T follicular helper cell (primary cell): Measurements from ENCODE around the gene C19orf25.
"Not testable (repeated sequence)": the region's sequence is repeated elsewhere in the genome, so short reads cannot be mapped to it uniquely, and the experiment has no call there.

Source experiments
- DNase-seq: peaks from one replicate; pipeline ENCODE4 v3.0.0-alpha.2; 2020; ENCODE audit warnings: low read depth

The C19orf25 gene

DNA sequence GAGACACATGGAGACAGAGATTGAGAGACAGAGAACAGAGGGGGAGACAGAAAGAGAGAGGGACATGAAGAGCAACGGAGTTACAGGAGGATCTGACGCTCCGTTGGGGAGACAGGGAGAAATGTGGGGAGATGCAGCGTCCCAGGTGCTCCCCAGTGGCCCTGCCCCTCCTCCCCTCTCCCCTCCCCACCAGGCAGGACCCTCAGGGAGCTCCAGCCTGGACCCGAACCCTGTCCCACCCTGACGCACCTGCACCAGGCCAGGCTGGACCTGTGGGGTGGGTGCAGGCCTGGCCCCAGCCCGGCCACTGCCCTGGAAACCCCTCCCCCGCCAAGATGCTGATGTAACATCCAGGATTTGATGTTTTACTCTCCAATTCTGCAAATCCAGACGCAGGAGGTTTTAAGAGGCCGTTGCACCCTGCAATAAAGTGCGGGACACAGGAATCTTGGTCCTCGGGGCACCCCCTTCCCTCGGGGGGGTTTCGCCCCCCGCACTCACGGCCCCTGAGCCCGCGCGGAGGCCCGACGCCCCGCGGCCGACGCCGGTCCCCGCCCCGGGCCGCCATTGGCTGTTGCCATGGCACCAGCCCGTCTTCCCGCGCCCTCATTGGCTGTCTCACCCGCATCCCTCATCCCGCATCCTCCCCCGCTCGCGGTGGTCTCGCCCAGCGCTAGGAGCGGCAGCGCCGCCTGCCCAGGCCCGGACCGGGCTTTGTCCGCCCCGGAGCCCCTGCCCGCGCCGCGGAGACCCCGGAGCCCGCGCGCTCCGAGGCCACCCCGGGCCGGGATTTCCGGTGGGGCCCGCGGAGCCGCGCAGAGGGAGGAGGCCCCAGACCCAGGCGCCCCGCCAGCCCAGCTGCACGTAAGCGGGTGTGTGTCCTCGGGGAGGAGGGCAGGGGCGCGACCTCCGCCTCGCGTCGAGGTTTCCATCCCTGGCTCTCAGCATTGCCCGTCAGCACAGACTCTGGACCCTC is 29.3 kb downstream of the C19orf25 start, which contains the start of gene APC2:
APC2 (plus strand) TSS at position 655 of the 976 bp plus-strand sequence. CDS start 2,881 bp downstream, outside the sequence.
- DNase-seq = no peak

DNA sequence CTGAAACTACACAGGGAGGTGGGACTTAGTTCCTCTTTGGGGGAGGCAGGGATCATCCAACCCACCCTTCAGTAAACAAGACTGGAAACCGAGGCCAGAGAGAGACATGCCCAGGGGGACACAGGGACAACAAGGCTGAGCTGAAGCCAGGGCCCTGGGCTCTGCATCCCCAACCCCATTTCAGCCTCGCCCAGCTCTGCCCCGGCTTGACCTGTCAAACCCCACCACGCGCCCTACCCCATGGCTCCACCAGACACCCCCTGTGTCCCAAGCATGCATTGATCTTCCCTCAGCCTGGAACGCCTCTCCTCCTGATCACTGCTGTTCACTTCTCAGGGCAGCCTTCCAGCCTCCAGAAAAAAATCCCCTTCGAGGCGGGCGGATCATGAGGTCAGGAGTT is 31.1 kb downstream of the C19orf25 start:
- DNase-seq = no peak

DNA sequence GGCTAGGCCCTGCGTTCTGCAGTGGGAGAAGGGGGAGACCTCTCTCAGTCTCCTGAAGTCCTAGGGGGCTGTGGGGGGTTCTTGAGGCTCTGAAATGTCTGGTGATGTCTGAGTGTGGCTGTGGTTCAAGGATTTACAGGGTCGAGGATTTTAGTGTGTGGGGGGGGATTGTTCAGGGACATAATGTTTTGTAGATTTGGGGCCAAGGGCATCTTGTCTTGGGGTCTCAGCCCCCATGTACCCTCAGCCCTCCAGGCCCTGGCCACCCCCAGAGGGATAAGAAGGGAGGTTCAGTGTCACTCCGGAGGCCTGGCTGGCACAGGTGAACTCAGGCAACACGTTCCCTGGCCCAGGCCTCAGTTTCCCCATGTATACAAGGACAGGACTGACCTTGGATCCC is 31.5 kb downstream of the C19orf25 start:
- DNase-seq = no peak

DNA sequence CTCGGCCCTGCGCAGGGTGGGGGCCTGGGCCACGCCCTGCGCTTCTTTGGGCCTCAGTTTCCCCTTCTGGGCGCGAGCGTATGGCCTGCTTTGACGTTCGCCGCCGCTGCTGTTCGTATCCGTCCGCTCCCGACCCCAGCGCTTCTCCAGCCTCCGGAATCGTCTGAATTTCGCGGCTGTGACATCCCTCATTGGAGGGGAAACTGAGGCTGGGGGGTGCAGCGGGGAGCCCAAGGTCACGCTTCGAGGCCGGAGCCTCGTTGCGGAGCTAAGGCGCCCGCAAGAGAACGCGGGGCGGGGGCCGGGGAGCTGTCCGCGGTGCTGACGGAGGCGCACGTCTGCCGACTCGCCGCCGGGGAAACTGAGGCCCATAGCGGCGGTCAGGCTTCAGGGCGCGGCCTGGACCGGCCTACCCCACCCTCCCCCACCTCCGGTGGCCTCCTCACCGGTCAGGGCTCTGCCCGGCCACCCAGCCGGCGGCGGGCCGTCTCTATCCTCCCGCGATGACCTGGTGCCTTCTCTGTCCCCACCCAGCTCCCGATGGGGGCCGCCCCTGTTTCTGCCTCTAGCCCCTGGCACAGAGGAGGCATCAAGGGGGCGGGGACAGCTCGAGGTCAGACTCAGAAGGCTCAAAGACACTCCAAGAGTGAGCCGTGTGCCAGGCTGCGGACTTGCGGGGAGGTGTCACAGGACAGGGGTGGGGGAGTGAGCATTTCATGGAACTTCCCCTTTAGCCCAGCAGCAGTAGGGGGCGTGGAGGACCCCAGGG is 32.1 kb downstream of the C19orf25 start:
- DNase-seq = no peak

DNA sequence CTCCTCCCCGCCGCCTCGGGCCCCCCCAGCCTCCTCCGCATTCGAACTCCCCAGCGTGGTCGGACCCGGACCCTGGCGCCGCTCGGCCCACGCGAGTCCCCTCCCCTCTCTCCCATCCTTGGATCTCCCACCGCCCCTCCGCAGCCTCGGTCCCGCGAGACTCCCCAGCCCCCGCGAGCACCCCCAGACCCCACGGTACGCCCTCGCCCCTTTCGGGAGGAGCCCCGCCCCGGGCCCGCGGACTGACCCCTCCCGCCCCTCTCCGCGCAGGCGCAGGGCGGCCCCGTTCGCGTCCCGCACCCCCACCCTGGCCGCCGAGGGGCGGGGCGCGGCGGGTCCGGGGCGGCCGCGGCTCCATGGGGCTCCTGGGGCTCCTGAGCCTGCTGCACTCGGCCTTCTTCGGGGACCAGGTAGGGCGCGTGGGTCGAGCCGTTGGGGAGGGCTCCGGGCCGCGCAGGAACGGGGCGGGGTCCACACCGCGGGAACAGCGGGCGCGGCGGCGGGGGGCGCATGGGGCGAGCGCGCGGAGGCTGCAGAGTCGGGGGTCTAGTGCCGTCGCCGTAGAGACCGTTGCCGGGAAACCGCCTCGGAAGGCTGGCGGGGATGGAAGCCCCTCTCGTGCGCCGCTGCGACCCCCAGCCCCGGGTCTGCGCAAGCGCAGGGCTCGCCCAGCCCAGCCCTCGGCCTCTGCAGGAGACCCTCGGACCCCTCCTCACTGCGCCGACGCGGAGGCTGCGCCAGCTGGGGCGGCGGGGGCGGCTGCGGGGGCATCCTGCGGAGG is 32.9 kb downstream of the C19orf25 start:
- DNase-seq = no peak

DNA sequence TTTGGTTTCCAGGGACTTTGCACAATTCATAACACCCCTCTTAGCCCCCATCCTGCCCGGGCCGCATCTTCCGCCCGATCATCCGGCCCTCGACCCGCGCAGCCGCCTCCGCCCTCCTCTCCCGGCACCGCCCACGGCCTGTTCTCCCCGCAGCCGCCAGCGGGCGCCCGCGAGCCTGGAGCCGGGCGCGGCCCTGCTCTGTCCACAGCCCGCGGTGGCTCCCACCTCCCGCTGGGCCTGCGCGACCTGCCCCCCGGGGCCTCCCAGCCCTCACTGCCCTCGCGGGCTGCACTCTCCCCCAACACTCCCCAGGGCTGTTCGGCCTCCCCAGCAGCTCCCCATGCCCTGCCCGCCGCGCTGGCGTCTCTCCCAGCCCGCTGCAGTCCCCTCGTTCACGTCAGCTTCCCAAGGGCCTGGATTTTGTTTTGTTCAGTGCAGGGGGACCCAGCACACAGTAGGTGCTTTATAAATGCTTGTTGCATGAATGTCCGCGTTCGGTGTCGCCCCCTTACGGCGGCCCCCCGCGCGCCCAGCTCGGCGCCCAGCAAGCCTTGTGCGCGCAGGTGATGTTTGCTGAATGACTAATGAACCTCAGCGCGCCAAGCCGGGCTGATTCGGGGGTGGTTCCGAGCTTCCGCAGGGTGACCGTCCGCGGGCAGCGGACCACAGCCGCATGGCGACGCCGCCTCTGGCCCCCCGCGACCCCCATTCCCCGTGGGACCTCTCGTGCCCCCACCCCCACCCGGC is 33.7 kb downstream of the C19orf25 start:
- DNase-seq = peak; percentile 55

DNA sequence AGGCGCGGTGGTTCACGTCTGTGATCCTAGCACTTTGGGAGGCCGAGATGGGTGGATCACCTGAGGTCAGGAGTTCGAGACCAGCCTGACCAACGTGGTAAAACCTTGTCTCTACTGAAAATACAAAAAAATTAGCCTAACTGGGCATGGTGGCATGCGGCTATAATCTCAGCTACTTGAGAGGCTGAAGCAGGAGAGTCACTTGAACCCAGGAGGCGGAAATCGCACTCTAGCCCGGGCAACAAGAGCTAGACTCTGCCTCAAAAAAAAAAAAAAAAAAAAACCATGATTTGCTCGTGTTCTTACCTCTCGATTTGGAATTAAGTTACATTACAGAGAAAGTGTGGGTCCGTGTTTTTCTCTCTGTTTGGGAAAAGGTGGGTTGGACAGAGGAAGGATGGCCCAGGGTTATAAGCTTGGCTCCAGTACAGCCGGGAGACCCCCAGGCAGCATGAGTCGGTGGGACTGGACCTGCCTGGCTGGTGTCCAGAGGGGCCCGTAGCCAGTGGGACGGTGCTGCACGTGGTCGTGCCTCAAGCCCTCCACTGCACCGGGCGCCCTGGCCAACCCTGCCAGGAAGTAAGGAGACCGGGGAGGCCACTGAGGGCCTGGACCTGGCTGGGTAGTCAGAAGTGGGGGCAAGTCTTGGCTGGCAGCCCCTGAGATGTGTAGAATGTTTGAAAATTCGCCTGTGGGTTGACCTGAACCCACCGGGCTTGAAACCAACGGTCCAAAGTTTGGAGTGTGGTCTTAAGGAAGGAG is 37.2 kb downstream of the C19orf25 start:
- no peak for DNase-seq

DNA sequence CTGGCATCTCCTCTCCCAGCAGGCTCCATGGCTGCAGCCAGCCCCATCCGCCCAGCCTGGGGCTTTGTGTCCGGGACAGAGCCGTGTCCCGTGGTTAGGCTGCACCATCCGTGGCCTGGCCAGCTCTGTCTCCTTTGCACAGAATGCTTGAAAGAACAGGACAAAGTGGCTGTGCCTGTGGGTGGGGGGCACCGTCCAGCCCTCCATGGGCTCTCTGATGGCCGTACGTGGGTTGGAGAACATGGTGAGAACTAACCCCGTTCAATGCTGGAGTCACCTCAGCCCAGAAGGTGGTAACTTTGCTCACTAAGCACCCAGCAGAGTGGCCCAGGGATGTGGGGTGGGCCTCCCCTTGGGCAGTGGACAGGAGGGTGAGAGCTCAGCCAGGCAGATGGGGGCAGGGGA is 38.0 kb downstream of the C19orf25 start:
- no peak for DNase-seq

DNA sequence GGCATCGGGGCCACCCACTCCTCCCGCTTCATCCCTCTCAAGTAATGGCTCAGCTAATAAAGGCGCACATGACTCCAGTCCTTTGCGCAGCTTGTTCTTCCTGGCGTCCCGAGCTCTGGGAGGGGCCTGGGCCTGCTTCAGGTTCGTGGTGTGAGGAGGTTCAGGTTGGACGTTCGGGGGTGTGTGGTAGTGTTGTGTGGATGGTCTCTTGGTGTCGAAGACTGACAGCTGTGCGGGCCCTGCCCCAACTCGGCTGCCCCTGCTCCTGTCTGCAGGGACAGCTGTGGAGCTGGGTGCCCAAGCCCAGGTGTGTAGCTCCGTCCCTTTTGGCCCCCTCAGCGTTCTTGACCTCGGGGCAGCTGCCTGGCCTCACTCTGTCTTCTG is 38.6 kb downstream of the C19orf25 start:
- DNase-seq = no peak

DNA sequence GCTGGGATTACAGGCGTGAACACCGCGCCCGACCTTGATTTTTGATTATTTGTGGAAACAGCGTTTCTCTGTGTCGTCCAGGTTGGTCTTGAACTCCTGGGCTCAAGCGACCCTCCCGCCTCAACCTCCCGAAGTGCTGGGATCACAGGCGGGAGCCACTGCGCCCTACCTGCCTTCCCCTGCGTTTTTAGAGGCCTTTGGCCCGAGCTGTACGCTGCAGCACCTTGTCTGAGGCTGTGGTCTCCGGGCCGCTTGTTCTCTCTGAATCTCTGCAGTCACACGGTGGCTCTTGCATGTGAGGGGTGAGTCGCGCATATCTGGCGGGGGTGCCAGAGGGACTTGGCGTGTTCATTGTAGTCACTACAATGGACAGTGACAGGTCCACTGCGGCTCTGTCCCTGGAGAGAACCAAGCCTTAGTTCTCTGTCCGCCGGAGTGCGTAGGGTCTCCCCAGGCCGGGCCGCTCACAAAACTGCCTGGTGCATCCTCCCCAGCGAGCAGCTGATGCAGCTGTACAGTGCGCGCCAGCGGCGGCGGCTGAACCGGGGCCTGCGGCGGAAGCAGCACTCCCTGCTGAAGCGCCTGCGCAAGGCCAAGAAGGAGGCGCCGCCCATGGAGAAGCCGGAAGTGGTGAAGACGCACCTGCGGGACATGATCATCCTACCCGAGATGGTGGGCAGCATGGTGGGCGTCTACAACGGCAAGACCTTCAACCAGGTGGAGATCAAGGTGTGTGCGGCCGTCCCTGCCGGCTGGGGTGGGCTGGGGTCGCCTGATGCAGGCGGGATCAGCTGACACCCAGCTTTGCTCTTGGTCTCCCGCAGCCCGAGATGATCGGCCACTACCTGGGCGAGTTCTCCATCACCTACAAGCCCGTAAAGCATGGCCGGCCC is 39.2 kb downstream of the C19orf25 start:
- DNase-seq = not testable (repeated sequence)

DNA sequence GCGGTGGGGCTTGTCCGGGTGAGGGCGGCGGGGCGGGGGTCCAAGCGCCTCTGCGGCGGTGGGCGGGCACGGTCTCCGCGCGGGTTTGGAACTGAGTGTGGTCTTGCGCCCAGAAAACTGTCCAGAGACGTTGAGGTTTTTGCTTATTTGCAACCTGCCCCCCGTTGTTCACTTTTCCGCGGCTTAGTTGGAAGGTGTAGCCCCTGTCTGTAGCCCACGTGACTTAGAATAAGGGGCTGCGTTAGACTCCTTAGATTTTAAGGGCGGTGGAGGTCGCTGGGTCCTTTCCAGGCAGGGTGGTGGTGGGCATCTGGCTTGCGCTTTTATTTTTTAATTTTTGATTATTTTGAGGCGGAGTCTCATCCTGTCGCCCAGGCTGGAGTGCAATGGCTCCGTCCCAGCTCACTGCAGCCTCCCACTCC is 40.1 kb downstream of the C19orf25 start:
- no peak for DNase-seq

DNA sequence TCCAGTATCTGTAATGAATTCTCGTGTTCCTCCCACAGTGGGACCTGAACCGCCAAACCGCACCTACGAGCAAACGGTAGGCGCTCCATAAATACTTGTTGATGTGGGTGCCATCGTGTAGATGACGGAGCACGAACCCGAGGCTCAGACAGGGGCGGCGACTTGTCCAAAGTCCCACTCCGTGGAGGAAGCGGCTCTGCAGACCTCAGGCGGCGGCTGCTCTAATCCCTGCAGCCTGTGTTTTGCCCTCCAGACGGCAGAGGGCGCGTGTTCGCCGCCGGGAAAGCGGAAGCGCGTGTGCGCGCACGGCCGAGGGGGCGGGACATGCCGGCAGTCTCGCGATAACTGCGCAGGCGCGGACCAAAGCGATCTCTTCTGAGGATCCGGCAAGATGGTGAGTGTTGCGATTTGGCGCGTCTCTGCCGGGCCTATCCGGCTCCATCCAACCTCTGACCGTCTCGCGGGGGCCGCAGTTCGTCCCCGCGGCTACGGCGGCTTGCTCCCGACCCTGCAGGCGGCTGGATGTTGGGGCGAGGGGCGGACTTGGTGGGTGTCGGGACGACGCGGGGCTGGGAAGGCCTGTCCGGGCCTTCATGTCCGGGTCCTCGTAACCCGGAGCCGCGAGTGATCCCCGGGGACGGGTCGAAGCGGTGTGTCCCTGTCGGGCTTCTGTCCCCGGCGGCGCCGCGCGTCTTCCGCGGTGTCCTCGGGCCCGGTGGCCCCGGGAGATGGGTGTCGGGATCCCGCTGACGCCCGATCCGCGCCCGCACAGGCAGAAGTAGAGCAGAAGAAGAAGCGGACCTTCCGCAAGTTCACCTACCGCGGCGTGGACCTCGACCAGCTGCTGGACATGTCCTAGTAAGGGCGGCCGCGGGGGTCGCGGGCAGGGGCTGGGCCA is 40.7 kb downstream of the C19orf25 start, which contains the start of gene RPS15:
RPS15 (plus strand) TSS at position 362 of the 898 bp plus-strand sequence; CDS start at position 392, 30 bp downstream.
- peak; percentile 93 for DNase-seq

DNA sequence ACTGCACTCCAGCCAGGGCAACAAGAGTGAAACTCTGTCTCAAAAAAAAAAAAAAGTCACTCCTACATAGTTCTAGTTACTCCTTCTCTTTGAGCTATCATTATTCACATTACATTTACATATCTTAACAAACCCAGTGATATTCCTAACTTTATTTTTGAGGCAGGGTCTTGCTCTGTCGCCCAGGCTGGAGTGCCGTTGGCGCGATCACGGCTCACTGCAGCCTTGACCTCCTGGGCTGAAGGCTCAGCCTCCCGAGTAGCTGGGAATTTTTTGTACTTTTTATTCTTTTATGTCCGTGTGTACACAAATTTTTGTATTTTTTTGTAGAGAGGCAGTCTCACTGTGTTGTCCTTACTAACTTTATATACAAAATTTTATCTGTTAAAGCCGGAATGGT is 41.4 kb downstream of the C19orf25 start:
- DNase-seq = no peak

DNA sequence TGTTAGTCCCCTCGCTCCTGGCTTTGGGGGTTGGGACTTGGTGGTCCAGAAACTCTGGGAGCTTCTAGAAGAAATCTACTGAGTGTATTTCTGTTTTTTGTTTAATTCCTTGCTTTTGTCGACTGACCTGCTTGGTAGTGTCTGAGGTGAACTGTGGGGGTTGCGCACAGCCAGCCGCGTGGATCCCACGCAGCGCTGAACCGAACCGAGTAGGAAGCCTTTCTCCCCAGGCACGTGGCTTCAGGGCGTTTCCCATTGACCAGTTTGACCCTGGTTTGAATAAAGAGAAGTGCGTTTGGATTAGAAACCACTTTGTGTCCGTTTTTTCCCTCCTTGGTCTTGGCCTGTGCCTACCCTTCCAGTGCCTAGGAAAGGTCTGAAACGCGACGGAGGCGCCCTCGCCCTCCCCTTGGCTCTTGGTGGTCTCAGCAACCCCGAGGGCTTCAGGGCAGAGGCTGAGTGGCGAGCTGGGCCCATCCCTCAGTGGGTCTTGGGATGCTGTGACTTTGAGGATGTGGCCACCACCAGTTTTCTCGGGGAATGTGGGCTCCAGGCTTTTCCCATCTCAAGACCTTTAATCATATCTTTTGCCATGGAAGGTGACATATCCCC is 43.5 kb downstream of the C19orf25 start:
- DNase-seq = no peak

DNA sequence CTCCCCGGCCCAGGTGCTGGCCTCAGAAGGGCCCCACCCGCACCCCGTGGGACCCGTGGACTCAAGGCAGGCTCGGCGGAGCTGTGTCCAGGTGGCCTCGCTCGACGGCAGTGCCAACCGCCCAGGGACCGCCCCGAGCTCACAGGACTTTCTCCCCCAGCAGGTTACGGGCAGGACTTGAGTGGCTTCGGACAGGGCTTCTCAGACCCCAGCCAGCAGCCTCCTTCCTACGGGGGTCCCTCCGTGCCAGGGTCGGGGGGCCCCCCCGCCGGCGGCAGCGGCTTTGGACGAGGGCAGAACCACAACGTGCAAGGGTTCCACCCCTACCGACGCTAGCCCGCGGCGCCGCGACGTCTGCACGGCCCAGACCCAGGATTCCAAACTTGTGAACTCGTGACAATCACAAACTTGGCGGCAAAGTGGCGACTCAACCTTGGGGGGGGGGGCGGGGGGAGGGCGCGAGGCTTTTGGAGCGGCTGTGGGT is 44.4 kb downstream of the C19orf25 start:
- DNase-seq = no peak

DNA sequence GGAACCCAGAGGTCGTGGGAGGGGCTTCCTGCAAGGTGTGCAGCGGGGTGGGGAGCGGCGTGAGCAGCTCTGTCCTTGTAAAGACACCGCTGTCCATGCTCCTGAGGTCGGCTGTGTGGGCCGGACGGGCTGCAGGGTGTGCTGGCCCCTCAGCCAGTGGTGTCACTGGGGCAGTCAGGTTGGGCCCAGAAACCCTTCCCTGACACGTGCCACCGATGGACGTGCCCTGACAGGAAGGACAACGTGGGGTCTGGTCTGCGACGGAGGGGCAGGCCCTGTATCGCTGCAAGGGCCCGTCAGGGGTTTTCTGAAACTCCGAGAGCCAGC is 45.0 kb downstream of the C19orf25 start:
- DNase-seq = no peak

DNA sequence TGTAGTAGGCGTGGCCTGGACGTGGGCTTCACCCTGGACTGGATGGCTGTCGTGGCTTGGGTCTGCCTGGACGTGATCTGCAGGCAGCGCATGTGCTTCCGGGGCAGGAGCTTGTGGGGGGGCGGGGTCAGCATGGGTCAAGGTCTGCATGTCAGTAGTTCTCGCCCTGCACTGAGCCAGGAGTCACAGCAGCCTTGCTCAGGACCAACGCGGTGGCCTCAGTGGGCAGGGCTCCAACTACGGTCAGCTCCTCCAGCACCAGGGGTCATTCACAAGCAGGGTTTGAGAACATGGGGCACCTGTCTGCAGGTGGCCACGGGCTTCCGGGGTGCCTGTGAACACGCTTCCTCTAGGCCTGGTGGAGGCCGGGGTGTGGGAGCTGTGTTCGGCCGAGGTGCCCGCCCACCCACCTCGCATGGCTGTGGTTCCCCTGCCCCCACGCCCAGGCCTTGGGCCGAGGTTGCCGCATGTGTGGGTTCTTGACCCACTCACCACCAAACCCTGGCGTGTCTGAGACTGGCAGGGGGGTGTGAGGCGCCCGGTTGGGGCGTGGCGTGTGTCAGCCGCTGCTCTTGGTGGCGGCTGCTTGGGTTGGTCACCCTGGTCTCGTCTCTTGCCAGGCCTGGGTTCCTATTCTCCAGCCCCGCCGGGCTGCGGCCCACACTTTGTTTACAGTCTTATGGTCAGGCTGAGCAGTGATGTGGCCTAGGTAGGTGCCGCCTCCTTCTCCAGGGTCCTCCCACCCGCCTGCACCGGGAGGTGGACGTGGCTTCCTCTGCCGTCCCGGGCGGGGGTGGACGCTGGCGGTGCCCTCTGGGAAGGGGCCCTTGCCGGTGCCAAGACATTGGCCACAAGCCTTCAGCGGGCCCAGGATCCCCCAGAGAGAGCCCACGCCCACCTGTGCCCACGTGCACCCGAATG is 45.6 kb downstream of the C19orf25 start:
- no peak for DNase-seq
